ENCODE measurements around the gene PAX6.

Gene PAX6

DNA sequence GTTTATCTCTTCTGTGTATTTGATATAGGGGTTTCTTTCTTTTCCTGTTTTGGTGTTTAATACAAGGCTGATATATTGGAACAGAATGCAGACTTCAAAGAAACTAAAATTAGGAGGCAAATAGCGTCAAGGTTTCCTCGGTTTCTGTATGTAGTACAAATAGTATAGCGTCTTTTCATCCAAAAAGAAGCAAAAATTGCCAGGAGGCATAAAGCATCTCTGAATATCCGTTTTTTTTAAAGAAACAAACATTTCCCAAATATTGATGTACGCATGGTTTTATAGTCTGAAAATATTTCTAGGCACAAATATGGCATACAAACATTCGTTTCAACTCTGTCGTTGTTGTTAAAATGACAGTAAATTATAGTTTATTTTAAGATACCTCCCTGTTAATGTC lies 17.1 kb upstream of the PAX6 start:
- TF ChIP-seq CTCF (IDR thresholded peaks at IDR 0.05; ENCODE audit: low read depth, low read length), result no peak
- no peak for DNase-seq
- Histone ChIP-seq H3K27me3 (ENCODE audit: insufficient read depth, low read depth, severe bottlenecking) (peaks cover 99% of the 10 kb centered on the region), H3K9me3 (ENCODE audit: severe bottlenecking) (no peaks in the 10 kb centered on the region), H3K27ac (no peak overlapping the region), H3K4me3 (ENCODE audit: low read depth, low read length) (no peak overlapping the region), H3K36me3 (no peaks in the 10 kb centered on the region)

DNA sequence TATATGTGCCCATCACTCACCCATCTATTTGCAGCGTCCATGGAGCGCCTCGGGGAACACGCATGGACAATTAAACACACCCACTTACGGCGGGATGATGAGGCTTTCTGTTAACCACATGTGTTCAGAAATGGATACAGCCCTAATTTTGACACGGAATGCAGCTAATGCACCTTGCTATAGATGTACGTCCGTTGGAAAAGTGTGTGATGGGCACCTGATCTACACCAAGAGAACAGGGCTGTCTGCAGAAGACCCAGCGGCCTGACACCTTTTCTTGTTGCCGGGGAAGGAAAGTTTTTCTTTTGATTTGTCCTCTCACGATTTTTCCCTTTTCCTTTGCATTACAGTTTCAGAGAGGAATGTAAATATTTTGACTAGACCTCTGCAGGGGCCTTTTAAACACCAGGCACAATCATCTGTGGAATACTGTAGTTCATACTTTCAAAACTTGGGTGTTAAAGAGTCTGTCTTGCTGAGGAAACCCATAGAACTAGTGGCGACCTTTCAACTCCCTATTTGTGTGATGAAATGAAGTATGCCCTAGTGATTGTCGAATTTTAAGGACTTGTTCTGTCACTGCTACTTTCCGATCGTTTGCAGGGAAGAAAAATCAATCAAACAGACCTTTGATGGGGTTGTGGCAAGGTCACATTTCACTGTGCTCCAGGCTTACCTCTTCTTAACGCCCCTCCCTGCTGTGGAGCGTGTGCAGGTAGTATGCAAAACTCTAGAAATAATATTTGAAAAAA lies 16.5 kb upstream of the PAX6 start:
- H3K36me3 ChIP-seq, result no peaks in the 10 kb centered on the region
- no peak for DNase-seq
- no peaks in the 10 kb centered on the region for H3K9me3 ChIP-seq (ENCODE audit: severe bottlenecking)
- H3K27ac ChIP-seq, result no peak overlapping the region
- H3K4me3 ChIP-seq (ENCODE audit: low read depth, low read length), result no peak overlapping the region
- TF ChIP-seq CTCF (IDR thresholded peaks at IDR 0.05; ENCODE audit: low read depth, low read length), result no peak
- H3K27me3 ChIP-seq (ENCODE audit: insufficient read depth, low read depth, severe bottlenecking), result peaks cover 99% of the 10 kb centered on the region

GRCh38 chr11:31826536-31827438 lies 15.7 kb upstream of the PAX6 start:
- no peak overlapping the region for H3K4me3 ChIP-seq (ENCODE audit: low read depth, low read length)
- no peaks in the 10 kb centered on the region for H3K9me3 ChIP-seq (ENCODE audit: severe bottlenecking)
- no peak for DNase-seq
- no peak overlapping the region for H3K27ac ChIP-seq
- H3K36me3 ChIP-seq, result no peaks in the 10 kb centered on the region
- no peak for TF ChIP-seq CTCF (IDR thresholded peaks at IDR 0.05; ENCODE audit: low read depth, low read length)
- H3K27me3 ChIP-seq (ENCODE audit: insufficient read depth, low read depth, severe bottlenecking), result peaks cover 100% of the 10 kb centered on the region

GRCh38 chr11:31825838-31826484 lies 14.8 kb upstream of the PAX6 start:
- H3K9me3 ChIP-seq (ENCODE audit: severe bottlenecking), result no peaks in the 10 kb centered on the region
- H3K27me3 ChIP-seq (ENCODE audit: insufficient read depth, low read depth, severe bottlenecking), result peaks cover 100% of the 10 kb centered on the region
- no peak overlapping the region for H3K4me3 ChIP-seq (ENCODE audit: low read depth, low read length)
- no peak for DNase-seq
- no peak for TF ChIP-seq CTCF (IDR thresholded peaks at IDR 0.05; ENCODE audit: low read depth, low read length)
- H3K36me3 ChIP-seq, result no peaks in the 10 kb centered on the region
- H3K27ac ChIP-seq, result no peak overlapping the region

GRCh38 chr11:31824879-31825837 lies 14.0 kb upstream of the PAX6 start:
- Histone ChIP-seq H3K27me3 (ENCODE audit: insufficient read depth, low read depth, severe bottlenecking) (peaks cover 100% of the 10 kb centered on the region), H3K9me3 (ENCODE audit: severe bottlenecking) (no peaks in the 10 kb centered on the region), H3K4me3 (ENCODE audit: low read depth, low read length) (no peak overlapping the region), H3K27ac (no peak overlapping the region), H3K36me3 (no peaks in the 10 kb centered on the region)
- no peak for TF ChIP-seq CTCF (IDR thresholded peaks at IDR 0.05; ENCODE audit: low read depth, low read length)
- DNase-seq, result no peak
